HL-60/S4 (cell line): ENCODE data around the gene EXOC6B.

ENCODE experiments used
- in situ Hi-C: fragments of 300-500 bp; cut with MboI; formaldehyde crosslinking; loops from 2 replicates; pipeline ENCODE4 v1.14.3; 2022; ENCODE audit warnings: low sequenced_read_pairs

EXOC6B gene

GRCh38 chr2:72619626-72620025, 206.2 kb downstream of the EXOC6B start:
- in situ Hi-C loops, result no loop called here

DNA sequence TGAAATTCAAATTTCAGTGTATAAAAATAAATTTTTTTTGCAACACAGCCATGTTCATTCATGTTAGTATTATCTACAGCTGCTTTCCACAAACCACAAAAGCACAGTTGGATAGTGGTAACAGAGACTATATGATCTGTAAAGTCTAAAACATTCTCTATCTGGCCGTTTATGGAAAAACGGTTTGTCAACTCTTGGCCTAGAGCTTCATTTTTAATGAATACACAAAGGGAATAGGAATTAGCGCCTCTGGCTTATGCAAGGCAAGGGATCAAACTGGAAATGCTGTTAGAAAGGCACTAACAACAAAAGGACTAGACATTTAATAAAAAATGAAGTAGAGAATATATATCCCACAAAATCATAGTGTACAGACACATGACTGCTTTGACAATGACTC, 211.9 kb downstream of the EXOC6B start:
- in situ Hi-C loops, result no loop called here

DNA sequence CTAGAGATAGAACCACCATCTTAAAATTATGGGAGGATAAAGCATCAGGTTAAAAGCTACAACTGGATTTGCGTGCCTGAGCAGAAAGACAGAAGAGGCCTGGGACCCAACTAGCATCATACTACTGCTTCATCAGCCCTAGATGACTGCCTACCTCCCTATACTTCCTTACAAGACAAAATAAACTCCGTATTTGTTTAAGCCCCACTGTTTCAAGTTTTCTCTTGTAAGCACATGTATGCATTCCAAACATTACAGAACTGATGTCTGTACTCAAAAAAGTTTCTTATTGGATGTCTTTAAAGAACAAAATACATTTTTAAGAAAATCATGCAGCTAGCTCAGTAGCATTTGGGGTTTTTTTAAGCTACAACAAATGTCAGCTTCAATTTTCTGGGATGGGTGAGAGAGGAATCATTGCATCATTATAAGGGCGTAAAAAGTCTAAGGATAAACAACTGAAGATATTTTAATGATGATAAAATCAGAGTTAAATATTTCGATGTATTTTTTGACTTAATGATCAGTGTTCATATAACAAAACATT, 213.1 kb downstream of the EXOC6B start:
- in situ Hi-C loops, result no loop called here

GRCh38 chr2:72607189-72607588, 218.6 kb downstream of the EXOC6B start:
- in situ Hi-C loops, result no loop called here

GRCh38 chr2:72605836-72606442, 219.9 kb downstream of the EXOC6B start:
- in situ Hi-C loops, result no loop called here

GRCh38 chr2:72604468-72604867, 221.4 kb downstream of the EXOC6B start:
- in situ Hi-C loops, result no loop called here

DNA sequence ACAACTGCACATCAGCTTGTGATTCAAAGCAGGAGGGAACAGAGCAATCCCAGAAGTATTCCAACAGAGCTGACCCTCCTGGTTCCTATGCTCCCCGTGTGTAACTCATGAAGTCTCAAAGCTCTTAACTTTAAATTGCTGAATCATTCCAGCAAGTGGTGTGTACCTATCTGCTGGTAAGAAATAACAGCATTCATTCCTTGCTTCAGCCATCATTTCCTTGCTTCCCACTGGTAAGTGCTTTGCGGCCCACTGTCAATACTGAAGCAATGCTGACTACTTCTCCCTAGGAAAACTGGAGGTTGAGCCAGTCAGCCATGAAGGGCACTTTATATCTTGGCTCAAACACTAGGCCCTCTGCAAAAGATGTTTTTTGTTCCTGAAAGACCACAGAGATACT, 222.4 kb downstream of the EXOC6B start:
- in situ Hi-C loops, result no loop called here

DNA sequence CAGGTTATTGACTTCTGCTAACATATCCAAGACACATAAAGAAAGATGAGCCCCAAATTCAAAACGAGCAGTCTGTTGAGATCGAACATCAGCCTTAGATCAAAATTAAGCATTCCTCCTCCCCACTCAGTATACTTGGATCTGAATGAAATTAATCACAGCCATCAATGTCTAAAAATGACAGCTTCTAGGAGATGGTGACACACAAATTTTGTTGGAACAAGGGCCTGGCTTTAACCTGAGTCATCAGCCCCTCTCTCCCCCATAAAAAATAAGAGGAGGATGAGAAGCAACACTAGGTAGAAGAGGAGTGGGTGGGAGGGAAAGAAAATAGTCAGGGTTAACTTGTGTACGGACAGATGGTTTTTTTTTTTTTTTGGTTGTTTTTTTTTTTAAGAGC, 223.1 kb downstream of the EXOC6B start:
- in situ Hi-C loops, result no loop called here

DNA sequence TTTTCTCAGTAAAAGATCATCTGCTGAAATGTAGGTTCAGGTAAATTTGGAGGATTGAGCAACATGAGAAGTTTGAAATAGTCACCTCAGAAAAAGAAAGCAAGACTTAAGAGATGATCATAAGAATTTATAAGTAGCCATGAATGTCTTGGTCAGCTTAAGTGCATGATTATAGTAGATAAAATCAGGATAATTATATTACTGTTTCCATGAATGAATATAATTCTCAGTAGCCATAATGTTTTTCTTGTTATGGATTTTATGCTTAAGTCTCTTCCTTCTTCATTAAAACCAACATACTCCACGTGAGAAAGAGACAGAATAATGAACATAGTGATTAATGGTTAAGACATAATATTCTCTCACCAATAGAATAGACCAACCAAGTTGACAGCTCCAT, 223.7 kb downstream of the EXOC6B start:
- in situ Hi-C loops, result no loop called here

- in situ Hi-C loops, result loop anchor here (25.0 kb wide), 1 partner anchor 1047 kb away; no protein-coding TSS in a partner anchor
These were observed 242.0 kb downstream of the EXOC6B start for GRCh38 chr2:72583836-72584235.

DNA sequence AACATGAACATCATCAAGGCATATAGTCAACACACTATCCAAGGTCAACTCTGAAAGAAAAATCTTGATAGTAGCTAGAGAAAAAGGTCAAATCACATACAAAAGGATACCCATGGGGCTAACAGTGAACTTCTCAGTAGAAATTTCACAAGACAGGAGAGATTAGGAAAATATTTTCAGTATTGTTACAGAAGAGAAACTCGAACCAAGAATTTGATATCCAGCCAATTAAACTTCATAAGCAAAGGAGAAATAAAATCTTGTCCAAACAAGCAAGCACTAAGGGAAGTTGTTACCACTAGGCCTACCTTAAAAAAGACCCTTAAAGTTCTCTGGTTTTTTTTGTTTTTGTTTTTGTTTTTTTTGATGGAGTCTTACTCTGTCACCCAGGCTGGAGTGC, 242.5 kb downstream of the EXOC6B start:
- in situ Hi-C loops, result loop anchor here (25.0 kb wide), 1 partner anchor 1046 kb away; no protein-coding TSS in a partner anchor

DNA sequence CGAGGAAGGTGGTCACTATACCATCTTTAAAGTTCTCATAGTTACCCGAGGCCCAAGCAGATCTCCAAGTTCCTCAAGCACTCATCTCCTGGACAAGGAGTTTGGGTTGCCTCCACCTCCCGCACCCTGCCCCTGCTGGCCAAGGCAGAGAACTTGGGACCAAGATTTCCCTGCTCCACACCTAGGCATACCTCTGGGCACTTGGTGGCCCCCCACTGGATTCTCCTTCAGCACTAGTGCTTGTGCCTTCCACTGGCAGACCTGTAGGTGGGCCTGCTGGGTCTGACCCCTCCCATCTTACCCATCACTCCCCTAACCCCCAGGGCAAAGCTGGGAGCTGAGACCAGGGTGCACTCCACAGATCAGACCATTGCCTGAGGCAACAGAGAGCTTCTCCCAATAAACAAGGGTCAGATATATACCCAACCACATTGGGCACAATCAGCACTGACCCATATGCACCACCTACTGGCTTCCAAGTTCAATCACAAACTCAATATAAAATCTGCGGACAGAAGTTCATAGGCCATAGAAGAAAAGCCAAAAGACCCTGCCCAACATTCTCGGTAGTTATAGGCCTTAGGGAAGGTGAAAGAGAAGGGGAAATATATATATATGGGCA, 244.2 kb downstream of the EXOC6B start:
- in situ Hi-C loops, result loop anchor here (25.0 kb wide), 1 partner anchor 1044 kb away; no protein-coding TSS in a partner anchor

- in situ Hi-C loops, result loop anchor here (25.0 kb wide), 1 partner anchor 1042 kb away; no protein-coding TSS in a partner anchor
These were observed 246.1 kb downstream of the EXOC6B start for GRCh38 chr2:72579591-72580180.

- in situ Hi-C loops, result loop anchor here (25.0 kb wide), 1 partner anchor 1040 kb away; no protein-coding TSS in a partner anchor
These were observed 249.0 kb downstream of the EXOC6B start for GRCh38 chr2:72576861-72577260.

GRCh38 chr2:72576459-72576858, 249.4 kb downstream of the EXOC6B start:
- in situ Hi-C loops, result loop anchor here (25.0 kb wide), 1 partner anchor 1039 kb away; no protein-coding TSS in a partner anchor

DNA sequence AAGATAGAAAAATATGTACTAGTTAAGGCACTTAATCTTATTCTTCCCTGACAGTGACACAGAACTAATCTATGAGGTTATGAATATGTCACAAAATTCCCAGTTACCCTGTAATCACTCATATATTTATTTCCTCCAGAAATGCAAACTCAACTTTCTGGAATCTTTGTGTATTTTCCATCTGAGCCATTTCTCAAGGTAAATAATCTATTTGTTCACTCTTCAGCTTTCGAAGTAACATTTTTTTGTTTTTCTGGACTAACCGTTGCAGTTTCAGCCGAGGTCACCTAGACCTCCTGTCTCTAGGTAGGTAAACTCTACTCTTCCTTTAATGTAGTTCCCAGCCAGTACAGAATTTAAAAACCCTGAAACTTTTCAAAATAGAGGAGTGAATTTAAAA, 250.9 kb downstream of the EXOC6B start:
- in situ Hi-C loops, result loop anchor here (25.0 kb wide), 1 partner anchor 1038 kb away; no protein-coding TSS in a partner anchor

DNA sequence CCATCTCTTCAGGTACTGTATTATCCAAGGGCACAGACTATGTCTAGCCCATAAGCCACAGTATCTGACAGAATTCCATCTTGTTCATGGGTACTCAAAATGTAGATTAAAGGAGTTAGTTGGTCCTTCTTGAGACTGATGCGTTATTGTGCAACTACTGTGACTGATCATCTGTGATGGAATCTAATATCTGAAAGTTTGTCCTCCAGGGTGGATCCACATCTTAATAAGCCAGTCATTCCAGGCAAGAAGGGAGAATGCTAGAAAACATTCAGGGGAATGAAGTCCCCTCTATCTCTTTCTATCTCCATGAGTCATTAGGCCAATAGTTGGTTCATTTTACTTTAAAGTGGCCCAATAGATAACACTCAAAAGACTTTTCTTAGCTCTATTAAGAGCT, 252.6 kb downstream of the EXOC6B start:
- in situ Hi-C loops, result no loop called here

GRCh38 chr2:72572501-72572900, 253.3 kb downstream of the EXOC6B start:
- in situ Hi-C loops, result no loop called here

DNA sequence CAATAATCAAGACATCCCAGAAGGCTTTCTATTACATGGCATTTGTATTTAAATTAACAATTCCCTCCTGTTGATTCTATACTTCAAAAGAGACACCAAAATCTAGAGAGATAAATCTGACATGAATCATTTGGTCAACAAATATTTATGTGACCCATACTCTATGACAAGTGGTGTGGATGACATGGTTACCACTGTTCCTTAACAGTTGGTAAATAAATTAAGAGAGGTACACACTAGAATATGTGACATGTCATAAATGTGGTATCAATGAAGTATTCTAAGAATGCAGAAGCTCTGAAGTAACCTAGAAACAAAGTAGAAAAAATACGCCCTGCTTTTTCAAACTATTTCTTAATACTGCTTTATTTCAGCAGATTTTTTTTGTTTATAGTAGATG, 255.4 kb downstream of the EXOC6B start:
- in situ Hi-C loops, result no loop called here

DNA sequence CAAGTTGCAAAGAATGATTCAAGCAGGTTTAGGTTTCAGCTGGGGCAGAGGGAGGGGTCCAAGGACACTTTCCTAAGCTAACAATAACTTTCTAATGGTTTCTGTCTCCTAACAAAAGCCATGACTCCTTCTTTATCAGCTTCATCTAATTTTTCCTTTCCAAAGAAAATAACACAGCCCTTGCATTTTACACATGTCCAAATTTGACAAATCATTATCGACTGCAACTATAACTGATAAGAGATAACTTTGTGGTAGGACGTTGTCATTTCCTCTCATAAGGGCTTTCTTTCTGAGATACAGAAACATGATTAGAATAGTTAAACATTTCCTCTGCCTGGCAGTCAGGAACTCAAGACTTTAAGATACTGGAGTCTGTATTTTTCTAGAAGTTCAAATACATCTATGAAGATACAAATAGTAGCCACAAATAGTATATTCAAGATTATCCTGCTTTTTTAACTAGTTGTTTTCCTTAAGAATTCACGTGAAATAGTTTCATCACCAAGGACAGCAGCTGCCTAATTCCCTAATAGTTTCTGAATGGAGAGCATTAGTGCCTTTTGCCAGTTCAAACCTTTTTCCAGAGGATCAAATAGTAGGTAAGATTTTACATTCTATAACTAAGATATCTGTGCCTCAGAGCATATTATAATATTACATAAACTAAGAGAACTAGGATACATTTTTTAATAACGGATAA, 263.2 kb downstream of the EXOC6B start:
- in situ Hi-C loops, result no loop called here
